Stimulated activated CD4-positive, alpha-beta T cell treated with anti-CD3 and anti-CD28 coated beads, Interleukin-1b, Interleukin-23, amount 100 ng/mL, for 4 hours (primary cell): ENCODE measurements around the gene AP3S2.
"Not testable (repeated sequence)": the region's sequence is repeated elsewhere in the genome, so short reads cannot be mapped to it uniquely, and the experiment has no call there.

ENCODE experiments used
- DNase-seq, 2 donors: peaks; one replicate each; pipeline ENCODE4 v3.0.0-alpha.2; 2020; ENCODE audit warnings: low read depth in 2 of 2

AP3S2 gene

DNA sequence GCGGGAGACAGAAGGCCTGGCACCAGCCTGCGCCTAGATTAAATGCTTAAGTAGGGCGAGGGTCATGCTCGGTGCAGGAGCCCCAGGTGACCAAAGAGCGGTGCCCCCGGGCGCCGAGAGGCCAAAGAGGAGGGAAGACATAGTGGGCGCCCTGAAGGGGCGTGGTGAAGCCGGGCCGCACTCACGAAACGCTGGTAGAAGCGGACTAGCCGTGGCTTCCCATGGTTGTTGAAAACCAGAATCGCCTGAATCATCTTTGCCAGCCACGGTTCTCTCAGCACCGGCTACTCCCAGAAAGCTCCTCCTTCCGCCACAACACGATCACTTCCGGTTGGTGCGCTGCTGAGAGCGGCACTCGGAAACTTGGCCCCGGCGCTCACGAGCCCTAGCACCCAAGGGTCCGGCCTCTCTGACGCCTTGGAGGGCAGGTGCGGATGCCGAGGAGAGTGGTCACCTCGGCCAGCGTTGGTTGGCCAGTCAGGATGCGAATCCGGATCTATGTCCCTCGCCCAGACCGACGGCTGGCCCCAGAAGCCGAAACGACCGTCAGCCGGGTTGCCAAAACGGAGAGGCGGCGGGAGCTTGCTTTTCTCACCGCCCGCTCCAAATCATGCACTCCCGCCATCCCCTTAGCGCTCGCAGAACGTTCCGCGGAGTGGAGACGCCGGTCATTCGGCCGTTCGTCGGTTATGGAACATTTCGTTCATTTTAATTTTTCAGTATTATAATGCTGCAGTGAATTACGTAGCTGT lies at the start of gene AP3S2:
TSS of gene AP3S2 (minus strand) at position 299 of the 752 bp plus-strand sequence. CDS start at position 254, 45 bp downstream.
- DNase-seq: peak; percentile 79 to 83

DNA sequence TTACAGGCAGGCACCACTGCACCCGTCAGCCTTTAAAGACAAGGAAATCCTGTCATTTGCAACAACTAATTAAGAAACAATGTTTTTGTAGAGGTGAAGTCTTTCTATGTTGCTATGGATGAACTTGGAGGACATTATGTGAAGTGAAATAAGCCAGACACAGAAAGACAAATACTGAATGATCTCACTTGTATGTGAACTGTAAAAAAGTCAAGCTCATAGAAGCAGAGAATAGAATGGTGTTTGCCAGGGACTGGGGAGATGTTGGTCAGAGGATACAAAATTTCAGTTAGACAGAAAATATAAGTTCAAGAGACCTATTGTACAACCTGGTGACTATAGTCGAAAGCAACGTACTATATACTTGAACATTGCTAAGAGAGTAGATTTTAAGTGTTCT lies 46.1 kb upstream of the AP3S2 start:
- no peak for DNase-seq

DNA sequence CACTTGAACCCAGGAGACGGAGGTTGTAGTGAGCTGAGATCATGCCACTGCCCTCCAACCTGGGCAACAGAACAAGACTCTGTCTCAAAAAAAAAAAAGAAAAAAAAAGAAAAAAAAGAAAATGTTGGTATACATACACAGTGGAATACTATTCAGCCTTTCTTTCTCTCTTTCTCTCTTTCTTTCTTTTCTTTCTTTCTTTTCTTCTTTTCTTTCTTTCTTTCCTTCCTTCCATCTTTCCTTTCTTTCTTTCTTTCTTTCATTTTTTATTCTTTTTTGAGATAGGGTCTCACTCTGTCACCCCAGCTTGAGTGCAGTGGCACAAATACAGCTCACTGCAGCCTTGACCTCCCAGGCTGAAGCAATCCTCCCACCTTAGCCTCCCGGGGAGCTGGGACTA lies 45.6 kb upstream of the AP3S2 start:
- not testable (repeated sequence) for DNase-seq

DNA sequence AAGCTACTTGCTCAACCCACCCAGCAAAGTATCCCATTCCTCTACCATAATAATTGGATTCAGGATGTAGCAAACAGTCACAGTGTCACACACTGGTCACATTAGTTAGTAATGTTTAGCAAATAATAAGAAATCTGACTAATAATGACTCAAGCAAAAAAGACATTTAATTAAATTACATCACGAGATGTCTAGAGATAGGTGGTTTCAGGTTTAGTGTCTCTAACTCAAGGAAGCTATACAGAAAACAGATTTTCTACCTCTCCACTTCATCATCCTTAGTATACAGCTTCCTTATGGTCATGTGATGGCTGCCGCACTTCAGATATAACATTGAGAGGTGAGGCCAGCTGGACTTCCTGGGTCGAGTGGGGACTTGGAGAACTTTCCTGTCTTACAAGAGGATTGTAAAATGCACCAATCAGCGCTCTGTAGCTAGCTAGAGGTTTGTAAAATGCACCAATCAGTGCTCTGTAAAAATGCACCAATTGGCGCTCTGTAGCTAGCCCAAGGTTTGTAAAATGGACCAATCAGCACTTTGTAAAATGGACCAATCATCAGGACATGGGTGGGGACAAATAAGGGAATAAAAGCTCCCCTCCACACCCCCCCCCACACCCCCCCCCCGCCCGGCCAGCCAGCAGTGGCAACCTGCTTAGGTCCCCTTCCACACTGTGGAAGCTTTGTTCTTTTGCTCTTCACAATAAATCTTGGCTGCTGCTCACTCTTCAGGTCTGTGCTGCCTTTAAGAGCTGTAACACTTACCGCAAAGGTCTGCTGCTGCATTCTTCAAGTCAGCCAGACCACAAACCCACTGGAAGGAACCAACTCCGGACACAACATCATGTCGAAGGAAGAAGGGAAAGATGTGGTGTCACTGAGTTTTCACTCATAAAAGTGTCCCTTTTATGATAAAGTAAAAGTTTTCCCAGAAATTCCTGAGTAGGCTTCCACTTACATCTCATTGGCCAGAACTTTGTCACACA lies 43.9 kb upstream of the AP3S2 start:
- DNase-seq: no peak

DNA sequence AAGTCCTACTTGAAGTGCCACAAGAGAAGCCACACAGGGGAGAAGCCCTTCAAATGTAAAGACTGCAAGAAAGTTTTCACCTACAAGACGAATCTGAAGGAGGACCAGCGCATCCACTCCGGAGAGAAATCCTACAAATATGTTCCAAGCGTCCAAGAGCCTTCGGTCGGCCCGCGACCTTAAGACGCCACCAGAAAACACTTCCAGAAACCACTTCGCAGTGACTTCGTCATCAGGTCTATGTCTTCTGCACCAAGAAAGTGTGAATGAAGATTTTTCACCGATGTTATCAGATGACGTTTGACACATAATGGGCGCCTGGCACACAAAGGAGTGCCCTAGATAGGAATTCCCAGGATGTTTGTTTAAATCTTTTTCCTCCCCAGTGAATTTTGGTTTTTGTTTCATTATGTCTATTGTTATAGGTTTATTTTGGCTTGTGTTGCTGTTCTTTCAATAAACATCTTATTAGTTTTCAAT lies 43.0 kb upstream of the AP3S2 start:
- no peak for DNase-seq

DNA sequence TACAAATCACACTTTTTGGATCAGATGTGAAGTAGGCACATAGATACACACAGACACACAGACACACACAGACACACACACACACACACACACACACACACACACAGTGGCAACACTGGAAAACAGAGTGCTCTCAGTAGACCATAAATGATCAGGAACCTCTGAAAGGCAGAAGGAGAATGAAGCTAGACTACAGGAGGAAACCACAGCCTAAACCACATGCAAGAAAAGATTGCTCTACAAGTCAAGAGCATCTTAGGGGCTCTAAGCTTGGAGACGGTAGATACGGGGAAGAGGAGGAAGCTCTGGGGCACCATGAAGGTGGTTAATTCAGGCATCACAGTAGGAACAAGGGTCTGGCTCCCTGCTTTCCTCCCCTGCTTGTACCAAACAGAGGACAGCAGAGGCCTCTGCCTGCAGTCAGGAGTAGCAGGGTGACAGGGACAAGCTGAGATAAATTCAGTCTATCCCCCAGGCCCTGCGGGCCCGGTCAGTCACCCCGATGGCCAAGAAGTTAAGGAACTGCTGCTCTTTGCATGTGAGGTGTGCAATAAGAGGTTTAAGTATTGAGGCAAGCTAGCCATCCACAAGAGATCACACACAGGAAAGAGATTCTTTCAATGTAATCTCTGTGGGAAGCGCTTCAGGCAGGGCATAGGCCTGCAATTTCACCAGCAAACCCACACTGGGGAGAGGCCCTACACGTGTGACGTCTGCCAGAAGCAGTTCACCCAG lies 42.4 kb upstream of the AP3S2 start:
- no peak for DNase-seq

DNA sequence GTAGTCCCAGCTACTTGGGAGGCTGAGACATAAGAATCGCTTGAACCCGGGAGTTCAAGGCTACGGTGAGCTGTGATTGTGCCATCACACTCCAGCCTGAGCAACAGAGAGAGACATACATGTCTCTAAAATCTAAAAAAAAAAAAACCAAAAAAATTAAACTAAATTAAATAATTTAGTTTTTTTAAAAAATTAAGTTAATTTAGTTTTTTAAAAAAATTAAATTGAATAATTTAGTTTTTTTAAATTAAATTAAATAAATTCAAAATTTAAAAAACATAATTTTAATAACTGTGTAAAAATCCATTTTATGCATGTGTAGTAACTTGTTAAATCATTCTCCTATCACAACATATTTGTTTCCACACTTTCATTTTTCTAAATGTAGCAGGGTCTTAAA lies 39.1 kb upstream of the AP3S2 start:
- no peak for DNase-seq

DNA sequence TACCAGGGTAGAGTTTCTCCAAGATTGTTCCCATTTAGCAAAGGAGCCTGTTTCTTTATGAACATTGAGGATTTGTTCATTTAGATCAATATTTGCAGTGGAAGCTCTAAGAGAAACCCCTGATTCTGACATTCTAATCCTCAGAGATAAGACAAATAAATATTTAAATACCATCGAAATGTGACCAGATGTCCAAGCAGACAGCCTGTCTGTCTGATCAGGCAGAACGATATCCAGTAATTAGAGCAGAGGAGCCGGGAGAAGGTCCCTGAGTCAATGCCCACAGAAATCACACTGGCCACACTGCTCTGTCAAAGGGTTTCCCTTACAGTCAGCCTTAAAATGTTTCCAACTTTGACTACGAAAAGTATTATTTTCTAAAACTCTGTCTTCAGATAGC lies 34.6 kb upstream of the AP3S2 start:
- no peak for DNase-seq

DNA sequence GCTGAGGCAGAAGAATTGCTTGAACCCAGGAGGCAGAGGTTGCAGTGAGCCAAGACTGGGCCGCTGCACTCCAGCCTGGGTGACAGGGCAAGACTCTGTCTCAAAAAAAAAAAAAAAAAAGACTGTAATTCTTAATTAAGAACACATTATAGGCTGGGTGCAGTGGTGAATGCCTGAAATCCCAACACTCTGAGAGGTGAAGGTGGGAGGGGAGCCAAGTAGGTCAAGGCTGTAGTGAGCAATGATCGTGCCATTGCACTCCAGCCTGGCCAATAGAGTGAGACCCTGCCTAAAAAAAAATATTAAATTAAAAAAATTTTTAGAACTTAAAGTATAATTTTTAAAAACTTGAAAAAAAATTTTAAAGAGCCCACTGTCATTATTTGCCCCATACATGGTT lies 32.4 kb upstream of the AP3S2 start:
- DNase-seq: no peak

DNA sequence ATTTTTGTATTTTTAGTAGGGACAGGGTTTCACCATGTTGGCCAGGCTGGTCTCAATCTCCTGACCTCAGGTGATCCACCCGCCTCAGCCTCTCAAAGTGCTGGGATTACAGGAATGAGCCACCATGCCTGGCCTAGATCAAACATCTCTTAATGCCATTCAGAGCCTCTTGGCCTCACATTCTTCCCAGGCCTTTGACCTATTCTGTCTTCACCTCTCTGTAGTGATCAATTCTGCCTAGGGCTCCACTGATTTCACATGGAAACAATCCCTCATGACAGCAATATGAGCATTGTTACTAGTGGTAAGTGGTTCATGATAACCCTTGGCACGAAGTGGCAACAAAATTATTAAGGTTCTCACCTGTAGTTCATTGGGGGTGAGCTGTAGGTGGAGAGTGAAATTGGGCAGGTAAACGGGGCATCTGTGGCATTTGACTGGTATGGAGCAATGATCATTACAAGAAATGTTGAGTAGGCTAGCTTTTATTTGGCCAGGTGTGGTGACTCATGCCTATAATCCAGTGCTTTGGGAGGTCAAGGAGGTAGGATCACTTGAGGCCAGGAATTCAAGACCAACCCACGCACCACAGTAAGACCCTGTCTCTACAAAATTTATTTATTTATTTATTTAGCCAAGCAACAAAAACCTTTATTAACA lies 23.8 kb upstream of the AP3S2 start:
- DNase-seq: no peak

DNA sequence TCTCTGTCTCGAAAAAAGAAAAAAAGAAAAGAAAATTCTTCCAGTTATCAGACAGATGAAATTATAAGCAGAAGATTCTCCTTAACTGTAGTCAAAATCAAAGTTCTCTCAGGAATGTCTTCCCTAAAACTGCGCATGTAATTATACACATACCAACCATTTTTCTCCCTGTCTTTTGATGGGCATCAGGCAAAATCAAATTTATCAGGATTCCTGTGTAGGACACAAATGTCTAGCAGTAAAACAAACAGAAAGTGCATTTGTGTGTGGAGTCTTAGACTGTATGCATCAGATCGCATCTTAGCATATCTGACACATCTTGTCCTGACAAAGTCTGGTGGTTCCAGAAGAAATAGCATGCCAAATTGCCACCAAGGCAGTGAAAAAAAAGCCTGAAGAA lies 22.9 kb upstream of the AP3S2 start:
- DNase-seq: no peak

DNA sequence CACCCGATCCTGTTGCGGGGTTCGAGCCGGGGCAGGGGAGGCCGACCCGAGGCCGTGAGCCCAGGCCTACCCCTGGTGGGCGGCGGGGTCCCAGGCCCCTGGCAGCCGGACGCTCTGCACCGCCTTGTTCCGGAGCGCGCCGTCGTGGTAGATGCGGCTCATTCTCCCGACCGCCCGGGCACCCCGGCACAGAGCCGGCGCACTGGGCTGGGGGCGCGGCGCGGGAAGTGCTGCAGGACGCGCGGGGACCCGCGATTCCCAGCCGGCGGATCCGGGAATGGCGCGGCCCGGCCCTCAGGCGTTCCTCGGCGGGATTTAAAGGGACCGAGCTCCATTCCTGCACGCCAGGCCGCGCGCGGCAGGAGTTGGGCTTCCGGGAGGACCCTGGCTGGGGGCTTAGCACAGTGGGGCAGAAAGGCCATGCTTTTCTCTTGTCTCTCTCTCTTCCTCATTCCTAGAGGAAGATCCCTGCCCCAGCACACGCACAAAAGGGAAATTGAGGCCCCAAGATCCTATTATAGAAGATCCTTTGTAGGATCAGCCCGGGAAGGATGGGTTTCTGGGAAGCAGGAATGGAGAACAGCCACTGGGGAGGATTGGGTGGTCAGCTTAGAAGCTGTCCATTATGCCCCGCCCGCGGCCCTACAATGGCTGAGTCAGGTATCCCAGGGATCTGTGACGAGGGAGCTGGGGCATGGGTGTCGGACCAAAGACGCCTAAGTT lies 19.0 kb upstream of the AP3S2 start, which contains the start of gene ARPIN:
TSS of gene ARPIN (minus strand) at position 279 of the 723 bp plus-strand sequence. CDS start at position 162, 117 bp downstream.
- peak in 1 of 2 donors; percentile 12 for DNase-seq

DNA sequence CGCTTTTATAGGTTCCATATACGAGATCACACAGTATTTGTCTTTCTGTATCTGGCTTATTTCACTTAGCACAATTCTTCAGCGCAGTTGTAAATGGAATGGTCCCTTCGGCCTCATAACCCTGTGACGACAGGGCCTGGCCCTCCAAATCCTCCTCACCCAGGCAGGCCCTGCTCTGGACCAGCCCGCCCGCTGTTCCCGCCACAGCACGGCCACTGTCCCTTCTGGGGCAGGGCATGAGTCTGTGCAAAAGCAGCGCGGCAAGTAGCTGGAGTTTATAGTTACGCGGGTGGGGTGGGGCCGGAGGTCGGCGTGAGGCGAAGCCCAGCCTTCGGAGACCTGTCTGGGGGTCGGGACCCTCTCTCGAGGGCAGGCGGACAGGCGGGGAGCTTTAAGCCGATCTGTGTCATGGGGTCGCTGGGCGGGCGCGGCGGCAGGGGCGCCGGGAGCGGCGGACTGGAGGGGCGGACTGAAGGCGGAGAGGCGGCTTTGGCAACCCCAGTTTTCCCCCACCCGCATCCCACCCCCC lies 18.4 kb upstream of the AP3S2 start:
- DNase-seq: no peak

DNA sequence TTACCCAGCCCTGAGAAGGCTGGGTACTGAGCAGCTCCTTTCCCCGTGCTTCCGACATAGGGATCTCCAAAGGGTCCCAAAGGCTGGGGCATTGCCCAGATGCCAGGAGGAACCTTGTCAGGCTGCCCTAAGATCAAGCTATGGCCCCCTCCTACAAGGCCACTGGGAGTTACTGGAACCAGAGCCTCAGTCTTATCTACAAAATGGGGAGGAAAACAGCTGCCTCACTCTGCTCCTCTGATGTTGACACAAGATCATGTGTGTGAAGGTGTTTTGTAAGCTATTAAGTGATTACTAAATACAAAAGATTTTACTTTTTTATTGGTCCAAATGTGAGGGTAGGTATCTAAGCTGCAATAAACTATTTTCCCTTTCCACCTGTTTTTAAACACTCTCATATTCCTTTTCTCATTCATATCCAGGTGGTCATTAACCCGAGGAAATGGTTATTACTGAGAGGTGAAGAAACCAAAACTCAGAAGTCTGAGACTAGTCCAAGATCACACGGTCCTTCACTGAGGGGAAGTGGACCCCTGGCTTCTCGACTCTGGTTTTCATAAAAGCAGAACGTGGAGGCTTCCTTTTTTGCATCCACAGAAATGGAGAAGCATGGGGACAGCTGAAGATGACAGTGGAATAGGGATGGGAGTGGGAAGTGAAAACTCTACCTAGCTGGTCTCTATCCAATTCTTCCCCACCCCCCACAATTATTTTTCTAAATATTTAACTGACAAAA lies 17.3 kb upstream of the AP3S2 start:
- DNase-seq: no peak

DNA sequence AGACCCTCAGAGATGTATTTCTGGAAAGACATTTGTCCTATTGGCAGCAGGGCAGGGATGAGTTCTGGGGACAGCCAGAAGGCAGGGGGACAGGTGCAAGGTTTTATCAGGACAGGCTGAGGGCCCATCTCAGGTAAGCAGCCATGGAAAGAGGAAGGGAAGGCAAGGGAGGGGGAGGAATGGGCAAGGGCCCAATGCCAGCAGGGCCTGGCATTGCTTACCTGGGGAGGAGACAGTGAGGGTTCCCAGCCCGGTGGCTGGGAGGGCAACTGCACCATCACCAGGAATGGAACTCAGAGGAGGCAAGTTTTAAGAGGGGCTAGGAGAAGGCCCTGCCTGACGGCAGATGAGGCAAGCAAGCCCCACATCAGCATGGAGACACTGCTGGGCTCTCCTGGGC lies 15.8 kb upstream of the AP3S2 start:
- DNase-seq: no peak

DNA sequence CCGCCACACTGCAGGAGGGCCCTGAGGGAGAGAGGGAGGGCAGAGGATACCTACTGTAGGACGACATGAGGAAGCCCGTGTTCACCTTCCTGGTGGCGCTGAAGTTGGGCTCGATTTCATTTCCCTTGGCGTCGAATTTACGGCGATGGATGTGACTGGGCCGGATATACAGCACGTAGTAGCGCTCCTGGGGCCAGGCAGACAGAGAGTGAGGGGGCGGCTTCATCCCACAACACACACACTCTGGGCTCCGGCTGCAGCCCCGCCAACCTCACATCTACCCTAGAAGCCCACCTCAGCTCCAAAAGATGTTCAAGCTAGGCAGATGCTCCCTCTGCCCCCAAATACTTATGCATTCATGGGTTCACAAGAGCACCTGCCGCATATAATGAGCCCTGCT lies 14.4 kb upstream of the AP3S2 start:
- DNase-seq: no peak

DNA sequence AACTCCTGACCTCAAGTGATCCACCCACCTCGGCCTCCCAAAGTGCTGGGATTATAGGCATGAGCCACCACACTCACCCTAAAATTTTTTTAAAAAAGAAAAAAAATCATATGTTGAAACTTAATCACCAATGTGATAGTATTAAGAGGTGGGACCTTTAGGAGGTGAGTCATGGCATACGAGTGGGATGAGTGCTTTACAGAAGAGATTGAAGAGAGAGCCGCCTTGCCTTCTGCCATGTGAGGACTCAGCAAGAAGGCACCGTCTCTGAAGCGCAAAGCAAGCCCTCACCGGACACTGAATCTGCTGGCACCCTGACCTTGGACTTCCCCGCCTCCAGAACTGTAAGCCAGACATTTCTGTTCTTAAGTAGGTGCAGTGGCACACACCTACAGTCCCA lies 13.5 kb upstream of the AP3S2 start:
- no peak for DNase-seq

DNA sequence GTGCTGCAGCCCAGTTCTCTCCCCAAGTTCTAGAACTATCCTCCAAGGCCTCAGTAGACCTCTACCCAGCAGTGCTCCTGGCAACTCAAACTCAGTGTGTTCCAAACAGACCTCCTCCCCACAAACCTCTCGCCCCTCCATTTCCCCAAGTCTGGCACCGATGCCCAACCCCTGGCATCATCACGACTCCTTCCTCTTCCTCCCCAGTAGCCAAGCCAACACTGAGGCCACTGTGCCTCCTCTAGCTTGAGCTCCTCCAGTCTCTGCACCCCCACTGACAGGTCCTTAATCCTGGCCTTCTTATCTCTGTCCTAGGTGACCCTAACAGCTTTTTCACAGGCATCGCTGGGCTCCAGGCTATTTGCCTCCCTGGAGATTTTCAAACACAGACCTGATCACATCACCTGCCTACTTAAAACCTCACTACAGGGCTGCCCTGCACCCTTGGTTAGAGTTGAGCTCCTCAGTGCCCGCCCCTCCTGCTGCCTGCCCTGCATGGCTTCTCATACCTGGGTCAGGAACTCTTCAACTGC lies 12.1 kb upstream of the AP3S2 start:
- DNase-seq: no peak

DNA sequence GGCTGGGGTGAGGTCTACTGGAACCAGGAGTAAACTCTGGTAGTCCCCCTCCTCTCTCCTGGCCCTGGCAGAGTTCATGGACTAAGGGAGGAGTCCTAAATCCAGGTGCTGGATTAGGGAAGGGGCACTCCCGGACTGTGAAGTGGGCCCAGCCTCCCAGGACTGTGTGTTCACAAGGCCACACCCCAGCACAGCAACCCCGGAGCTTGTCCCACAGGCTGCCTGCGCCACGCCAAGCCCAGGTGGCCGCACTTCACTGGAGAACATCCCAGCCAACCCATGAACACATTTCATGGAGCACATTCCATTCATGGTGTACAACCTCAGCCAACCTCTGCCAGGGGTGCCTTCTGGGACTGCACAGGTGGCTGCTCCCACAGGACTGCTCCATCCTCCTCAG lies 10.7 kb upstream of the AP3S2 start:
- no peak for DNase-seq

DNA sequence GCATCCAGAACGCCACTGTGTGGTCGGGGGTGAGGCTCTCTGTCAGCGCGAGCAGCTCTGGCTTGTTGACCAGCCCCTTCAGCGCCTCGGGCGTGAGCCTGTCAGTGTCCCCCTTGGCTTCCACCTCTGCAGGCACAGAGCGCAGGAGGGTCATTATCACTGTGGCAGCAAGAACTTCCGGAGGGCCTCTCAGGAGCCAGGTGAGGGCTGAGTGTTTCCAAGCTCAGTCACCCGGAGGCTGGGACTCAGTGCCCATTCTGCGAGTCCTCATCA lies 10.0 kb upstream of the AP3S2 start:
- DNase-seq: no peak
